K562 treated with DMSO at 1 percent for 48 hours (cell line): ENCODE results near the gene TPST2. TPM values are rescaled to one million over a fixed set of nuclear protein-coding genes. Genes with fewer than 3 reads are reported as not detected.

Source experiments
- total RNA-seq: library from RNA; unstranded; fragments of 300-600 nt; gene quantifications from 2 replicates; pipeline ENCODE4 v1.2.3, GENCODE V29; 2022; ENCODE audit warnings: low replicate concordance; ENCODE audit errors: extremely low read depth

Gene TPST2
- not detected in 2 replicates for total RNA-seq

DNA sequence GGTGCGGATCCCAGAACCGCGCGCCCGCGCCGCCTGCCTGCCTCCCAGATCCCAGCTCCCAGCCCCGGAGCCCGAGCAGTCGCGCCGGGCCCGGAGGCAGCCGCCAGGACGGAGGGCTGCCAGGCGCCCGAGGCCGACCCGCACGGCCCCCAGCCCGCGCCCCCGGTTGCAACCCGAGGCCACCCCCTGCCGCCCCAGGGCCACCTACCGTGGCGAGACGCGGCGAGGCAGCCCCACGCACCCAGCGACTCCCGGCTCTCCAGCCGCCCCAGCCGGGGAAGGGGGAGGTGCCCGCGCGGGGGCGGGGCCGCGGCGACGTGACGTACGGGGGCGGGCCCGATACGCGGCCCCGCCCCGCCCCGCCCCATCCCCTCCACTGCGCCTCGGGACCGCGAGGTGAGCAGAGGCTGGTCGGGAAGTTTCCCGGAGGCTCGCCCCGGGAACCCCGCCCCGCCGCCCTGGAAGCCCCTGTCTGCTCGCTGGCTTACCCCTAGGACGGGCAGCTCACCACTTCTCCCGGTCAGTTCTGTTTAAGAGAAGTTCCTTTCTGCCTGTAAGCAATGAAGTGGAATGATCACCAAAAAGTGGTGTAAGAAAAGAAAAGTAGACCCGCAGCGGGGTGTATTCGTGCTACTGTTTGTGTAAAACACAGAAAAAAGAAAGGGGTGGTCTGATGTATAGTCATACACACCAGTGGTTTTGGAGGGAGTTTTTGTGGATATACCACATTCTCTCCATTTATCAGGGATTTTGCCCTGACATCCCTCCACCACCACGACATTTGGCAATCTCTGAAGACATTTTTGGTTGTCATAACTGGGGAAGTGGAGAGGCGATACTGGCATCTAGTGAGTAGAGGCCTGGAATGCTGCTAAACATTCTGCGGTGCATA is at the start of gene TPST2:
TSS of gene TPST2 (minus strand) at position 288 of the 892 bp plus-strand sequence. CDS start 48,502 bp downstream, outside the sequence.

DNA sequence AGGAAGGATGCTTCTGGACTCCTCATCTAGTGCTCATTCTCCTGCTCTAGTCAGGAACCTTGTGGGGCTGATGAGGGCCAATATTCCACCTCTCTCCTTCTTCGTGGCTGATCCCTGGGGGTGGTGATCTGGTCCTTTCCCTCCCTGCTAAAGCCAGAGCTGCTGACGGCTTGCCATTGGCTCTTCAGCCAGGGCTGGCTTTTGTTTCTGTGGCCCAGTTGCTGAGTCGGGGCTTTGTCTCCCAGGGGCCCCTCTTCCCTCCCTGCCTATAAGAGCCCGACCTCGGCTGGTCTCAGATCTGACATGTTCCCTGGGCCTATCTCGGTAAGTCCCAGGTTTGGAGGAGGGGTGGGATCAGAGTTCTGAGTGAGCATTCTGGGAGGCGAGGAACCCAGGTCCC is 31.7 kb upstream of the TPST2 start, which contains the start of gene CRYBA4:
TSS of gene CRYBA4 (plus strand) at position 301 of the 400 bp plus-strand sequence. CDS start 634 bp downstream, outside the sequence.

DNA sequence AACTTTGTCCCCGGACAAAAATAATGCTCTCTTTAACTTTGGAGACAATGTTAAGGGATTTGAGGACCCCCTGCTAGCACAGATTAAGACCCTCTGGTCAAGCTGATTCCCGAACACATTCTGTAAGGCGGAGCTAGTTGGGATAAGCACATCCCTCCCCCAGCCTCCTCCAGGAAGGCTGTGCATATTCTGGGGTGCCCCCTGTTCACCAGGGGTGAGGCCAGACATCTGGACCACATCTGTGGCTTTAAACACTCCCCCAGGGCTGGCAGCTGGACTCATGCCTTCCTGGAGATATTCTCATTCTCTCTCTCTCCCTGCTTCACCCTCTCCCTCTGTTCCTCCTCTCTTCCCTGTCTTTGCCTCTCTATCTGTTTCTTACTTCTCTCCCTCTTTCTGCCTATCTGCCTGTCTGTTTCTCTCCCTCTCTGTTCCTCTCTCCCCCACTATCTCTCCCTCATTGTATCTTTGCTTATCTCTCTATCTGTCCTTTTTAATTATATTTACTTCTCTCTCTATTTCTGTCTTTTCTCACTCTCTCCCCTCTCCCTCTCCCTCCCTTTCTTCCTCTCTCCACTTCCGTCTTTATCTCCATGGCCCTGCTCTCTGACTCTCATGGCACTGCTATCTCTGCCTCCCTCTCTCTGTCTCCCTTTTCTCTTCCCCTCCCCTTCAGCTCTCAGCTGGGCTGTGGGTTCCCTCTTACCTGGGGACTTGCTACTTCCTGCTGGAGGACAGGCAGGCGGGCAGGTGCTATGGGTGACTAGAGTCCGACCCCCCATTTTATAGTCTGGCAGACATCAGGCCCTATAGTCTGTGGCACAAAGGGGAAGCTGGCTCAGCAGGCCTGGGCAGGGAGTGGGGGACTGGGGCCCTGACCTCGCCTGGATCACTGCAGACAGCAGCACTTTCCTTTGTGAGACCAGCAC is 27.6 kb upstream of the TPST2 start, which contains the start of gene CRYBB1:
TSS of gene CRYBB1 (minus strand) at position 757 of the 929 bp plus-strand sequence. CDS start 1,708 bp downstream, outside the sequence.

GRCh38 chr22:26512149-26512793 is 77.7 kb downstream of the TPST2 start, which contains the start of gene TFIP11:
Gene TFIP11, minus strand, starts transcription at chr22:26512473. Its CDS starts 2,201 bp downstream, at chr22:26510272.

DNA sequence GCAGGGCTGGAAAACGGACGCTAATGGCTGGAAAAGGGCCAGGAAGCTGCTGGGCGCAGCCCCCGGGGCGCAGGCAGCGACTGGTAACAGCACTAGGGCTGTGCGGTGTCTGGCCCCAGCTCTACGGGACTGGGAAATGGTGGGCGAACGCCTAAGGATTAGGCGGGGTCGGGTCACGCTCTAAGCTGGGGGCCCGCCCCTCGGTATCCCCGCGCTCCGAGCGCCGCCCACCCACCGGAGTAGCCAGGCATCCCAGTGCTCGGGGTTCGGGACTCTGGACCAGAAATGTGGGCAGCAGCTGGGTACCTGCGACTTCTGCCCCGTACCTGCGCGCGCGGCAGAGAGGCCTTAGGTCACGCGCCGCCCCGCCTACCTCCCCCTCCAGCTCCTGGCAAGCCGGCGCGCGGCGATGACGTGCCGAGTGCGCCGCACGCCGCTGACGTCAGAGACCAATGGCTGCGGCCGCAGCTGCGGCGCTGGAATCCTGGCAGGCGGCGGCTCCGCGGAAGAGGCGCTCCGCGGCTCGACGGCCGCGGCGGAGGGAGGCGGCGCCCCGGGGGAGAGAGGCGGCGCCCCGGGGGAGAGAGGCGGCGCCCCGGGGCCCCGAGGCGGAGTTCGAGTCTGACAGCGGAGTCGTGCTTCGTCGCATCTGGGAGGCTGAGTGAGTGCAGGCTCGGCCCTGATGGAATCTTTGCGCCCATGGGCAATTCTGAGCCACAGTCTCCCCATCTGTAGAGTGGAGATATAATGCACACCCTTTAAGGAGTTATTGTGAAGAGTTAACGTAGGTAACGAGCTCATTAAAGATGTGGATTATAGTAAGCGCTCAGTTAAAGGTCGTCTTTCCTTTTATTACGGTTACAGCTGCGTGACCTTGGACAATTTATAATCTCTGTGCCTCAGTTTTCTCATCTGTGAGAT is 106.2 kb downstream of the TPST2 start, which contains the start of the genes HPS4 and SRRD:
TSS of gene HPS4 (minus strand) at position 345 of the 921 bp plus-strand sequence. CDS start 2,021 bp downstream, outside the sequence.
TSS of gene SRRD (plus strand) at position 439 of the 921 bp plus-strand sequence. CDS start at position 453, 14 bp downstream.

Other genes starting within 250 kb of the TPST2 start
- not detected in 2 replicates for gene ASPHD2, start 160.9 kb downstream of the TPST2 start, total RNA-seq
- gene HPS4, start 106.3 kb downstream of the TPST2 start, total RNA-seq = not detected in 2 replicates
- not detected in 2 replicates for gene SRRD, start 106.3 kb downstream of the TPST2 start, total RNA-seq
- gene TFIP11, start 77.7 kb downstream of the TPST2 start, total RNA-seq = not detected in 2 replicates
- gene CRYBB1, start 27.9 kb upstream of the TPST2 start, total RNA-seq = not detected in 2 replicates
- not detected in 2 replicates for gene CRYBA4, start 31.8 kb upstream of the TPST2 start, total RNA-seq
- not detected in 2 replicates for gene MIAT, start 67.5 kb upstream of the TPST2 start, total RNA-seq